ENCODE data around the gene A1BG.

The A1BG gene

GRCh38 chr19:58374200-58374599 is 20.9 kb upstream of the A1BG start:
- H3K4me3 ChIP-seq (ENCODE audit: control insufficient read depth, low read depth, low read length) = no peak overlapping the region
- TF ChIP-seq CTCF (IDR thresholded peaks at IDR 0.05; ENCODE audit: control insufficient read depth, insufficient read depth, low read depth, low read length, missing control alignments) = no peak
- DNase-seq (ENCODE audit: low read depth) = no peak

GRCh38 chr19:58372311-58373133 is 19.2 kb upstream of the A1BG start:
- DNase-seq (ENCODE audit: low read depth) = no peak
- no peak for TF ChIP-seq CTCF (IDR thresholded peaks at IDR 0.05; ENCODE audit: control insufficient read depth, insufficient read depth, low read depth, low read length, missing control alignments)
- H3K4me3 ChIP-seq (ENCODE audit: control insufficient read depth, low read depth, low read length) = no peak overlapping the region

- no peak for TF ChIP-seq CTCF (IDR thresholded peaks at IDR 0.05; ENCODE audit: control insufficient read depth, insufficient read depth, low read depth, low read length, missing control alignments)
- DNase-seq (ENCODE audit: low read depth) = no peak
- H3K4me3 ChIP-seq (ENCODE audit: control insufficient read depth, low read depth, low read length) = no peak overlapping the region
These were observed 15.5 kb upstream of the A1BG start for GRCh38 chr19:58368561-58369360.

- DNase-seq (ENCODE audit: low read depth) = no peak
- no peak for TF ChIP-seq CTCF (IDR thresholded peaks at IDR 0.05; ENCODE audit: control insufficient read depth, insufficient read depth, low read depth, low read length, missing control alignments)
- H3K4me3 ChIP-seq (ENCODE audit: control insufficient read depth, low read depth, low read length) = no peak overlapping the region
These were observed 14.6 kb upstream of the A1BG start for GRCh38 chr19:58367698-58368454.

GRCh38 chr19:58366585-58367430 is 13.5 kb upstream of the A1BG start:
- no peak overlapping the region for H3K4me3 ChIP-seq (ENCODE audit: control insufficient read depth, low read depth, low read length)
- no peak for TF ChIP-seq CTCF (IDR thresholded peaks at IDR 0.05; ENCODE audit: control insufficient read depth, insufficient read depth, low read depth, low read length, missing control alignments)
- DNase-seq (ENCODE audit: low read depth) = no peak

Measured in AG09309 (cell line).